Hepatic stellate cell (primary cell): ENCODE measurements around the gene MRC2.

ENCODE experiments used
- DNase-seq: peaks from one replicate; pipeline ENCODE4 v3.0.0; 2011; ENCODE audit warnings: low spot score

MRC2 gene

DNA sequence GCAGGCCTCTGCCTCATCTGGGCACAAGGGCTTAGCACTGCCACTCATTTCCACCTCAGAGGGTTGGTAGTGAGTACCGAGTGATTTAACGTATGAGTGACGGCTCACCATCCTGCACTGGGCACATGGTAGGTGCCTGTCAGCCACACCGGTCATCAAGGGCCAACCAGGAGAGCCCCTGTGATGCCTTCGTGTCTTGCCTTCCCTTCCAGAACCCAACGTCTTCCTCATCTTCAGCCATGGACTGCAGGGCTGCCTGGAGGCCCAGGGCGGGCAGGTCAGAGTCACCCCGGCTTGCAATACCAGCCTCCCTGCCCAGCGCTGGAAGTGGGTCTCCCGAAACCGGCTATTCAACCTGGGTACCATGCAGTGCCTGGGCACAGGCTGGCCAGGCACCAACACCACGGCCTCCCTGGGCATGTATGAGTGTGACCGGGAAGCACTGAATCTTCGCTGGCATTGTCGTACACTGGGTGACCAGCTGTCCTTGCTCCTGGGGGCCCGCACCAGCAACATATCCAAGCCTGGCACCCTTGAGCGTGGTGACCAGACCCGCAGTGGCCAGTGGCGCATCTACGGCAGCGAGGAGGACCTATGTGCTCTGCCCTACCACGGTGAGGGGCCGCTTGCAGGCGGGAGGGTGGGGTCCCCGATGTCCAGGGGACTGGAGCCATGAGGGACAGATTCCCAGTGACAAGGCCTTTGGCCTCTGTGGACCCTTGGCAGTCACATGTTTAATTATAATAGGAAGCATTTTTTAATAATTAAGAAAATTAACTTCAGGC lies 37.1 kb downstream of the MRC2 start:
- DNase-seq, result no peak

DNA sequence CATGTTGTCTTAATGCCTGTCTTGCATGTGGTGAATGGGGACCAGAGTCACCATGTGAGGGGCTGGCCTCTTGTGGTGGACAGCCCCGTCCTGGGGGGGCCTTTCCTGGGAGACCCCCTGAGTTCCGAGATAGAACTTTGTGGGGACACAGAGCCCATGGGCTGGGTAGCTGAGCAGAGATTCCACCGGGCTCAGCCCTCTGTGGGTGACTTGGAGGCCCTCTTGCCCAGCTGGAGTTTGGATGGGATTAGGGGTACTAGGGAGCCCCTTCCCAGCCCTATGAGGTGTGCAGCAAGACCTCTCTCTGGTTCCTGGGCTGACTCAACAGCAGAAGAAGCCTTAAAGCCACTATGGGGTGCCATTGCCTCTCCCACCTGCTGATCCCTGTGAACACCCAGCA lies 38.1 kb downstream of the MRC2 start:
- DNase-seq, result no peak

DNA sequence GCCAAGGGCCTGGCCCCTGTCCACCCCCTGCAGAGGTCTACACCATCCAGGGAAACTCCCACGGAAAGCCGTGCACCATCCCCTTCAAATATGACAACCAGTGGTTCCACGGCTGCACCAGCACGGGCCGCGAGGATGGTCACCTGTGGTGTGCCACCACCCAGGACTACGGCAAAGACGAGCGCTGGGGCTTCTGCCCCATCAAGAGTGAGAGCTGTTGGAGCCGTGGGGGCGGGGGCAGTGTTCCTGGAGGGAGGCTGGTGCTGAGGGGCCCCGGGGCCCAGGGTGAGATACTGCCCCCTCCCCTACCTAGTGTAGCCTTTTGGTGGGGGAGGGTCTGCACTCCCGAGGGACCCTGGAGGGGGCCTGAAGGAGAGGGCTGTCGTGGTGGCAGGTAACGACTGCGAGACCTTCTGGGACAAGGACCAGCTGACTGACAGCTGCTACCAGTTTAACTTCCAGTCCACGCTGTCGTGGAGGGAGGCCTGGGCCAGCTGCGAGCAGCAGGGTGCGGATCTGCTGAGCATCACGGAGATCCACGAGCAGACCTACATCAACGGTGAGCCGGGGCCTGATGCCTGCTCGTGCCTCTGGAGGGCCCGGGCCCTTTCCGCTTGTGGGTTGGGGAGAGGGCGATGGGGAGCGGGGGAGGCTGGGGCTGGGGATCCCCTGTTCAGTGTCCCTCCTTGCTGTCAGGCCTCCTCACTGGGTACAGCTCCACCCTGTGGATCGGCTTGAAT lies 38.8 kb downstream of the MRC2 start:
- DNase-seq, result no peak

DNA sequence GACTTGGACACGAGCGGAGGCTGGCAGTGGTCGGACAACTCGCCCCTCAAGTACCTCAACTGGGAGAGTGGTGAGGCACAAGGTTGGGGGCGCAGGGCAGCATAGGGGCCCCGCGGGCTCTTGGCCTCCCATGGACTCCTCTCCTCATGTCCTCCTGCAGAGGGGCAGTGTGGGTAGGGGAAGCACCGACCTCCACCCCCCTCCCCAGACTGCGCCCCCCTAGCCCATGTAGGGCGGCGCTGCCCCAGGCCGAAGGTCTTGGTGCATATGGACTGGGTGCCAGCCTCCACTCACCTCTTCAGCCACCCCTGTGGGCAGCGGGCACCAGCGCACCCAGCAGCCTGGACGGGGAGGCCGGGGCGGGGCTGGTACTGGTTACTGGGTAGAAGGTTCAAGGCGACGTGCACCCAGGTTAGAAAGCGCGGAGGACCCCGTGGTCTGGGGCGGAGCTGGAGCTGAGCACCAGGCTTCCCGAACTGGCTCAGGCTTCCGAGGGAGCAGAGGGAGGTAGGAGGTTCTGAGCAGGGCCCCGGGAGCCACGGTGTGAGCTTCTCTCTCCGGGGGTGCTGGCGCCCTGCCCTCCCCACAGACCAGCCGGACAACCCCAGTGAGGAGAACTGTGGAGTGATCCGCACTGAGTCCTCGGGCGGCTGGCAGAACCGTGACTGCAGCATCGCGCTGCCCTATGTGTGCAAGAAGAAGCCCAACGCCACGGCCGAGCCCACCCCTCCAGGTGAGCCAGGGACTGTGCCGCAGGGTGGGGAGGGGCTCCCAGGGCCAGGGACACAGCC lies 39.5 kb downstream of the MRC2 start:
- no peak for DNase-seq

DNA sequence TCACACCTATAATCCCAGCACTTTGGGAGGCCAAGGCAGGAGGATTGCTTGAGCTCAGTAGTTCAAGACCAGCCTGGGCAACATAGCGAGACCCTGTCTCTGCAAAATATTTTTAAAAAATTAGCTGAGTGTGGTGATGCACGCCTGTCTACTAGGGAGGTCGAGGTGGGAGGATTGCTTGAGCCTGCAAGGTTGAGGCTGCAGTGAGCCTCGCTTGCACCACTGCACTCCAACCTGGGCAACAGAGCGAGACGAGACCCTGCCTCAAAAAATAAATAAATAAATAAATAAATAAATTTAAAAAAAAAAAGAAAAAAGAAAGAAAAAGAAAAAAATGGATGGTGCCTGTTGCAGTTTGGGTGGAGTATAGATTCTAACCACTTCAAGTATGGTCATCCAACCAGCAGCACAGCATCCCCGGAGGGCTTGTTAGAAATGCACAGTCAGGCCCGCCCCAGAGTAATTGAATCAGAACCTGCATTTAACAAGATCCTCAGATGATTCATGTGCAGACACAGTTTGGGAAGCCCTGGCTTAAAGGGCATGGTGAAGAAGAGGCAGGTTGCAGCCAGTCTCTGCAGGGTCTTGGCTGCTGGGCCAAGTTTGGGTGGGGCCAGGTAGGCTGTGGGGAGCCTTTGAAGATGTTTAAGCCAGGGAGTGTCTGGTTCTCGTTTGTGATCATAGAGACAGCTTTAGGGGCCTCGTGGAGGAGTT lies 40.8 kb downstream of the MRC2 start:
- no peak for DNase-seq

DNA sequence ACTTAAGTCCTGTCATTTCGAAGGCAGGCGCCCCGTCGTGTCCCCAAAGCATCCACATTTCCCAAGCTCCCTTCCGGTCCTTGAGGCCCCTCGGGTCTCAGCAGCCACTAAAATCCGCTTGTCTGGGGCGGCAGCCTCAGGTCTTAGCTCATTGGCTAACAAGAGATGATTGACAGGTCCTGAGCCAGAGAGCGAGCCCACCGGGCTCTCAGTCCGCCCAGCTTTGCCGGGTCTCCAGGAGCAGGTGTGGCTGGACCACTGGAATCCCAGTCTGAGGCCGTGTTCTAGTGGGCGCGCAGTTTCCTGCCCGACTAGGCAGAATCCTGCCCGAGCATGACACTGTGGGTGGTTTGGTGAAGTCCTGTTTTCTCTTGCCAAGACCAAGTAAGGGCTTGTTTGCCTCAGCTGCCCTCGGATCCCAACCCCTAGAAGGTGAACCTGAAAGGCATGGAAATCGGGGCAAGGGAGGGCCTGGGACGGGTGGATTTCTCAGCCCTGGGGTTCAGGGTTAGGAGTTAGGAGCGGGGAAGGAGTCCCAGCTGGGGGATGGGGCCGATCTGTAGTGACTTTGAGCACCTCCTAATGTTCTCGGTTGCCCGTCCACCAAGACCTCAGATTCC lies 42.8 kb downstream of the MRC2 start:
- no peak for DNase-seq

DNA sequence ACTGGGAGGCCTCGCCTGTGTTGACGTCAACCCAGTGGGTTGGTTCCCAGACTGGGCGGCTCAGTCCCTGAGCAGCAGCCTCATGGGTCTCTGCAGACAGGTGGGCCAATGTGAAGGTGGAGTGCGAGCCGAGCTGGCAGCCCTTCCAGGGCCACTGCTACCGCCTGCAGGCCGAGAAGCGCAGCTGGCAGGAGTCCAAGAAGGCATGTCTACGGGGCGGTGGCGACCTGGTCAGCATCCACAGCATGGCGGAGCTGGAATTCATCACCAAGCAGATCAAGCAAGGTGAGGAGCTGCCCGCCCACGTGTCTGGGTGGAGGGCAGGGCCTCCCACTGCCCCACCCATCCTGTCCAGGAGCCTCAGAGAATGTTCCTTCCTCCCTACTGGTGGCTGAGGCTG lies 44.1 kb downstream of the MRC2 start:
- DNase-seq, result no peak

DNA sequence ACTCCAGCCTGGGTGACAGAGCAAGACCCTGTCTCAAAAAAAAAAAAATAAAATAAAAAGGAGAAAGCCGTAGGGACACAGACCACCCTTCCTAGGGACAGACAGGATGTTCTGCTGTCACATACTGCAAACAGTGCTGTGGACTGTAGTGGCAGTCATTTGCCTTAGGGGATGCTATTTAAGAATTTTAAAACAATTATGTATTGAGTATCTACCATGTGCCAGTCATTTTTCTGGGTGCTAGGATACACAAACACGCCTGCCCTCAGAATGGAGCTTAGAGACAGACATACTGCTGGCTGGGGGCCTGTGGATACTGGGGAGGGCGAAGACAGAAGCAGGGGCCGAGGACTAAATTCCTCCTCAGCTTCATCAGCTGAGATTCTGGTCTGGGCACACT lies 45.5 kb downstream of the MRC2 start:
- no peak for DNase-seq

DNA sequence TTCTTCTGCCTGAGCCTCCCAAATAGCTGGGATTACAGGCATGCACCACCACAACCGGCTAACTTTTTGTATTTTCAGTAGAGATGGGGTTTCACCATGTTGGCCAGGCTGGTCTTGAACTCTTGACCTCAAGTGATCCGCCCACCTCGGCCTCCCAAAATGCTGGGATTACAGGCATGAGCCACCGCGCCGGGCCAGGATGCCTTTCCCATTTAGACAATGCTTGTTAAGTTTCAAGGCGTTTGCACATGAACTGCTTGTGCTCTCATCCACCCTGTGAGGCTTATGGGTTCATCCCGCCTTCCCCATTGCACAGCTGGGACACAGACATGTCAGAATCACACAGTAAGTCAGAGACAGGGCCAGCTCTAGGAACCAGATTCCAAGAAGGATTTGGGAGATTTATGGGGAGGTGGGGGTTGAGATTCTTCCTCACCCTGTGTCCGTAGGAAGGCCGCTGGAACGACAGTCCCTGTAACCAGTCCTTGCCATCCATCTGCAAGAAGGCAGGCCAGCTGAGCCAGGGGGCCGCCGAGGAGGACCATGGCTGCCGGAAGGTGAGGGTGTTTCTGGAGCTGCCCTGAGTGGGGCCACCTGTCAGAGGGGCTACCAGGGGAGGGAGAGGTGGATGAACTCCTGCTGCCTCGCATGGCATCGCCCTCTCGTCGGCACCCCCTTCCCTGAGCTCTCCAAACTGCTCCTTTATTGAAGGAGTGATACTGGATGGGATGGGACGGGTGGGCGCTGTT lies 46.3 kb downstream of the MRC2 start:
- DNase-seq, result no peak

DNA sequence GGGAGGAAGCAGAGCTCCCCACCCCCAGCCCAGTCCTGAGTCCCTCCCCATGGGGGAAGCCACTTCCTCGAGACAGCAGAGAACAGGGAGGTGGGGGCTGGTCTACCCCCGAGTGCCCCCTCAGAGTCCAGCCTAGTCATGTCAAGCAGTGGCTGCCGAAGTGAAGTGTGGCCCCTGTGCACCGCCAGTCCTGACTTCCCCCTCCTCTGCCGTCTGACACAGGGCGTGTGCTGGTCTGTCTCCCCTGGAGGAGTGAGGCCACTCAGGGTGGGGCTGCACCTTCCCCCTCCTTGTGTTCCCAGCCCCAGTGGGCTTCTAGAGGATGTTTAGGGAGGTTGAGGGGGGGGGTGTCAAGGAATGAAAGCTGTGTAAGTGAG lies 46.9 kb downstream of the MRC2 start:
- no peak for DNase-seq

DNA sequence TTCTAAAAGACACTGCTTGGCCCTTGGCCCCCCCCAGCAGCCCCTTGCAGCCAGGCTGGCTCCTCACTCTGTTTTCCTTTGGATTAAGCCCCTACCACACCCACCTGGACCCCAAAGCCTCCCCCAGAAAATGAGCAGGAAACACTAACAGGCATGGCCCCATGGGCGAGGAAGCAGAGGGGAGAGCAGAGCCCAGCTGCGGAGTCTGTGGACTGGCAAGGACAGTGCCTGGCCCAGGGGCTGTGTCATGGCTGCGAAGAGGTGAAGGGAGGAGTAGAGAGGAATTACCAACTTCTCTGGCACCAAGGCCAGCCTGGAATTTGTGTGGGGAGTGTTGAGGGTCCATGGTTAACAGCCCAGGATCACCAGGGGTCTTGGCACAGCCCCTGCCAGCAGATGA lies 47.4 kb downstream of the MRC2 start:
- no peak for DNase-seq

DNA sequence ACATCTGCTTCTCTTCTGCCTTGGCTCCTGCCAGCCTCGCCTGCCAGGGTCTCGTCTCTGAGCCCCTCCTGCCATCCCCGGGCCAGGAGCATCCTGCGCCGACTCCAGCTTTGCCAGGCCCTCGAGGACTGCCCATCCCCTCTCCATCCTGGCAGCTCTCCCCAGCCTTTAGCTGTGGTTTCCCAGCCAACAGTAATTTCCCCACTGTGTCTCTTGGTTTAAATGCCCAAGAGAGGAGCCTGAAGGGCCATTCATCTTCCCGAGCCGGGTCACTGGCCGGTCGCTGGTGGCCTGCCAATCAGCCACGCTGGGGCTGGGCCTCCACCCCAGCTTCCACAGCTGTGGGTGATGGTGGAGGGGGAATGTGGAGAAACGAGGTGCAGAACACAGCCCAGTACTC lies 47.8 kb downstream of the MRC2 start:
- DNase-seq, result no peak

DNA sequence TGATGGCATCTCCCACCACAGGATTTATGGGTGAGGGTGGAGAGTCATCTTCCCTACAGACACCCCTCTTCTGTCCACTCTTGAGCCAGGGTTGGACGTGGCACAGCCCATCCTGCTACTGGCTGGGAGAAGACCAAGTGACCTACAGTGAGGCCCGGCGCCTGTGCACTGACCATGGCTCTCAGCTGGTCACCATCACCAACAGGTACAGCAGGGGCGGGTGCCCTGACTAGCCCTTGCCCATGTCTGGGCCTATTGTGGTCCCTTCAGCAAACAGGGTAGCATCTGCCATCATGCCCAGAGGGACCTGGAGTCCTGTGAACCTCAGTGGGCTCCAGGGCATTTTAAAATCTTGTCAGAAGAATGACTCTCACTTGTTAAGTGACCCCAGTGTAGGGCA lies 48.2 kb downstream of the MRC2 start:
- no peak for DNase-seq

DNA sequence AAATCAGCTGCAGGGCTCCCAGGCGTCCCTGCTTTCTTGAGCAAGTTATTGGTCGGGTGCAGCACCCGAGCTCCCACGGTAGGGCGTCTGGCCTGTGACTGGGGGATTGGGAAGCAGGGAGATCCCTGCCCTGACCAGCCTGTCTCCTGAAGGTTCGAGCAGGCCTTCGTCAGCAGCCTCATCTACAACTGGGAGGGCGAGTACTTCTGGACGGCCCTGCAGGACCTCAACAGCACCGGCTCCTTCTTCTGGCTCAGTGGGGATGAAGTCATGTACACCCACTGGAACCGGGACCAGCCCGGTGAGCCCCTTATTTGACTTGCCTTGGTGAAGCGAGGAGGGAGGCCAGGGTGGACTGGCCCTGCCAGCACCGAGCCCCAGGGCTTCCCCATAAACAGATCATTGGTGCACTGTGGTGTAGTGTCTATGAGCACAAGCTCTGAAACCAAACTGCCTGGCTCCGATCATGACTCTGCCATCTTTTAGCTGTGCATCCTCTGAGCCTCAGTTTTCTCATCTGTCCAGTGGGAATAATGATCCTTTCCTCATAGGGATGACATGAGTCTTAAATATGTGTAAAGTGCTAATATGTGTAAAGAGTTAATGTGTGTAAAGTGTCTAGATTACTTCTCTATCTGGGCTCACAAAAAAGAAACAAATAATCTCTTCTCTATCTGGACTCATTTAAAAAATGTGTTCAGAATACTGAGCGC lies 48.9 kb downstream of the MRC2 start:
- DNase-seq, result no peak

DNA sequence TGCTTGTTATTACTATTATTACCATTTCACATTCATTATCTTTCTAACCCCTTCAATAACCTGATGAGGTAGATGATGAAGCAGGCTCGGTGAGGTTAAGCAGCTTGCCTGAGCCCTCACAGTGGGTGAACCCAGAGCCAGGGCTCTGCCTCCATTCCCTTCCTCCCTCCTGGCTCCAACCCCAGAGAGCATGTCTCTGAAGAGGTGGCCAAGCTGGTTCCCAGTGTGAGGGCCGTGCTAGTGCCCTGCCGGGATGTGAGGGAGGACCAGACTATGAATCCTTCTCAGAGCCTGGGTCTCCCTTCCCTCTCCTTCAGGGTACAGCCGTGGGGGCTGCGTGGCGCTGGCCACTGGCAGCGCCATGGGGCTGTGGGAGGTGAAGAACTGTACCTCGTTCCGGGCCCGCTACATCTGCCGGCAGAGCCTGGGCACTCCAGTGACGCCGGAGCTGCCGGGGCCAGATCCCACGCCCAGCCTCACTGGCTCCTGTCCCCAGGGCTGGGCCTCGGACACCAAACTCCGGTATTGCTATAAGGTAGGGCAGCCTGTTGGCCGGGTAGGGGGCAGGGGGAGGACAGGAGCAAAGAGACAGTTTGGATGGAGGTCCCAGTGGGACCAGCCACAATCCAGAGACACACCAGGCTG lies 49.6 kb downstream of the MRC2 start:
- DNase-seq, result no peak

DNA sequence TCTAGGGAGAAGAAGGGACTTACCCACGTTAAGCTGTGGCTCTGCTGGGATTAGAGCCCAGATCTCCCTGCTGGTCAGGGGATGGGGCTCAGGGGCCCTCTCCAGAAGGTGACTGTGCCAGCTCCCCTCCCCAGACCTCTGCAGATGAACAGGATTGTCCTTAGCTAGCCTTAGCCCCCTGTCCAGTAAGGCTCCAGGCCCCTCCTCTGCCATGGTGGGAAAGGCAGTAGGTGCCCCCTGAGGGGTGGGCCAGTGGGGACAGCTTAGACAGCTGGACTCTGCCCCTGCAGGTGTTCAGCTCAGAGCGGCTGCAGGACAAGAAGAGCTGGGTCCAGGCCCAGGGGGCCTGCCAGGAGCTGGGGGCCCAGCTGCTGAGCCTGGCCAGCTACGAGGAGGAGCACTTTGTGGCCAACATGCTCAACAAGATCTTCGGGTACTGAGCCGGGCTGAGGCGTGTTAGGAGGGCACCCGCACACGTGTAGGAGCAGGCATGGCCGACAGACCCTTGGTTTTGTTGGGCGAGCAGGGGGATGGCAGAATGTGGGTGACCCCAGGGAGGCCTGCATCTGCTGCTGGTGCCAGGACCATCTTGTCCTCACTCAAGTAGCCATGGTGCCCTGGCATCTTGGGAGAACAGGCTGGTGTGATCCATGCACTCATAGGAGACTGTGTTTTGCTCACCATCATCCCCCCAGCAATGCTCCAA lies 50.9 kb downstream of the MRC2 start:
- no peak for DNase-seq

DNA sequence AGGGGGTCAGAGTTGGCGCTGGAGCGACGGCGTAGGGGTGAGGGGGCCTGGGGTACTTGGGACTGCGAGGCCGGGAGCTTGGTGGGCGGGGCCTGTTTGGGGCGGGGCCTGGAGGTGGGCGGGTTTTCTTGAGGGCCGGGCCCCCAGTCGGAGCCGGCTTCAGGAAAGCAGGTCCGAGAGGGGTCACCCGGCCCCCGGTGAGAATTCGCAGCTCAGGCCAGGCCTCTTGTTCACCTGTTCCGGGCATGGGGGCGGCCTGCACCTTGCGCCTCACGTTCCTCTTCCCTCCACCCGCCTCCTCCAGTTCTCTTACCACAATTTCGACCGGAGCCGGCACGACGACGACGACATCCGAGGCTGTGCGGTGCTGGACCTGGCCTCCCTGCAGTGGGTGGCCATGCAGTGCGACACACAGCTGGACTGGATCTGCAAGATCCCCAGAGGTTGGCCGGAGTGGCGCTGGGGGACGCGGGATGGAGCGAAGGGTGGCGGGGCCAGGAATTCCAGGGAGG lies 52.5 kb downstream of the MRC2 start:
- DNase-seq, result no peak

DNA sequence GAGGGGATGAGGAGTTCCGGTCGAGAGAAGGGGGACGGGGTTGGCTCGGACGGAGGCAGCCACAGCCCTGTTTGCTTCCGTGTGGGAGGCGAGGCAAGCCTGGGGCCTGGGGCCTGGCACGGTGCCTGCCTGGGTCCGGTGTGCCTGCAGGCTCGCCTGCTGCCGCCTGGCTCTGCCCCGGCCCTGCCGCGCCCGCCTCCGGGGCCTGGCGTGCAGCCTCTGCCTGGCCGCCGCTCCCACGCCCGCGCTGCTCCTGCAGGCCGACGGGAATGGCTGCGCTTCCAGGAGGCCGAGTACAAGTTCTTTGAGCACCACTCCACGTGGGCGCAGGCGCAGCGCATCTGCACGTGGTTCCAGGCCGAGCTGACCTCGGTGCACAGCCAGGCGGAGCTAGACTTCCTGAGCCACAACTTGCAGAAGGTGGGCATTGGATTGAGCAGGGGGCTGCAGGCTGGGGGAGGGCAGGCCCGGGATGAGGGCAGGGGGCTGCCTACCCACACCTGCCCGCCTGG lies 53.1 kb downstream of the MRC2 start:
- no peak for DNase-seq
